Mononuclear cell (primary cell): Measurements from ENCODE around the gene SMYD1. TPM values are rescaled to one million over a fixed set of nuclear protein-coding genes. Genes with fewer than 3 reads are reported as not detected.

Experiments
- H3K27me3 ChIP-seq: 2 replicates; pipeline ENCODE4 v1.6.0; 2011; ENCODE audit warnings: low read length, control low read depth; ENCODE audit not compliant: insufficient read depth
- H3K4me1 ChIP-seq: 2 replicates; pipeline ENCODE4 v1.5.1; 2011; ENCODE audit warnings: mild to moderate bottlenecking, low read length, control low read depth; ENCODE audit not compliant: insufficient read depth
- H3K4me3 ChIP-seq: 2 replicates; pipeline ENCODE4 v1.5.1; 2011; ENCODE audit warnings: mild to moderate bottlenecking, low read length, moderate library complexity
- H3K9me3 ChIP-seq: 2 replicates; pipeline ENCODE4 v1.5.1; 2011; ENCODE audit warnings: low read depth, mild to moderate bottlenecking, control low read depth, low read length
- total RNA-seq: library from RNA; depleted of rRNA; stranded (reverse); fragments of >200 nt; gene quantifications from one replicate; pipeline ENCODE4 v1.2.3, GENCODE V29; 2012

The SMYD1 gene
- total RNA-seq, 1 donor: under 0.01 TPM

GRCh38 chr2:88090446-88091283 lies 23.0 kb downstream of the SMYD1 start:
- Histone ChIP-seq H3K4me1 (peaks cover 7% of the 10 kb centered on the region), H3K4me3 (no peak overlapping the region), H3K9me3 (no peaks in the 10 kb centered on the region), H3K27me3 (no peaks in the 10 kb centered on the region)

GRCh38 chr2:88091943-88092342 lies 24.3 kb downstream of the SMYD1 start:
- H3K4me1 ChIP-seq: peaks cover 7% of the 10 kb centered on the region
- H3K4me3 ChIP-seq: no peak overlapping the region
- no peaks in the 10 kb centered on the region for H3K27me3 ChIP-seq
- H3K9me3 ChIP-seq: no peaks in the 10 kb centered on the region

DNA sequence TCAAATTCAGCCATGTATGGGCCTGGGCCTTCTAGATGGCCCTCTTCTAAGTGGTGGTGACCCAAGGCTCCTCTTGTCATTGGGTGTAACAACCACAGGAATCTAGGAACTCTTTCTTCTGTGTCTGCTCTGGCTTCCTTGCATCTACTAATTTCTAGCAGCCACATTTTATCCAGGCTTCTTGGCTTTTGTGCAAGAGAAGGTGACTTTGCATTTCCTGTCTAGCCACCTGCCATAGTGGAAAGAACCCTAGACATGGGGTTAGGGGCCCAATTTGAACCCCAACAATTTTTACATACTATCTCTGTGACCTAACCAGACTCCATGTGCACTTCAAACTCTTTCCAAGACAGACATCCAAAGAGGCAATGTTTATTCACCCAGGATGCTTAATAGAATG lies 25.1 kb downstream of the SMYD1 start:
- peaks cover 7% of the 10 kb centered on the region for H3K4me1 ChIP-seq
- no peak overlapping the region for H3K4me3 ChIP-seq
- H3K27me3 ChIP-seq: no peaks in the 10 kb centered on the region
- H3K9me3 ChIP-seq: no peaks in the 10 kb centered on the region

DNA sequence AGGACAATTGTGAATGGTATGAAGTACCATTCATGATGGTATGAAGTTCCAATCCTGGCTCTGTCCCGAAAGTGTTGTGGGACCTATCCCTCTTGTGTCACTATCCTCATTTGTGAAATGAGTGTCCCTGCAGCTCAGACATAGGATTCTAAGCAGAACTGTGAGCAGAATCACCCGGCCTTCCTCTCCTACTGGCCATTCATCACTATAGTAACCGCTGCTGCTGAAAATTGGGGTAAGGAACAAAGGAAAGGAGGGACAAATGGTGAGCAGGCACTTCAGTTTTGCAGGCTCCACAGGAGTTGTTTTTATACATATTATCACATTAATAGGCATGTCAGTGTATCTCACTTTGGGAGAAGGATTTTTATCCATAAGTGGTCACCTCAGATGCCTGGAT lies 27.4 kb downstream of the SMYD1 start:
- H3K9me3 ChIP-seq: no peaks in the 10 kb centered on the region
- H3K4me1 ChIP-seq: peaks cover 7% of the 10 kb centered on the region
- no peak overlapping the region for H3K4me3 ChIP-seq
- no peaks in the 10 kb centered on the region for H3K27me3 ChIP-seq

DNA sequence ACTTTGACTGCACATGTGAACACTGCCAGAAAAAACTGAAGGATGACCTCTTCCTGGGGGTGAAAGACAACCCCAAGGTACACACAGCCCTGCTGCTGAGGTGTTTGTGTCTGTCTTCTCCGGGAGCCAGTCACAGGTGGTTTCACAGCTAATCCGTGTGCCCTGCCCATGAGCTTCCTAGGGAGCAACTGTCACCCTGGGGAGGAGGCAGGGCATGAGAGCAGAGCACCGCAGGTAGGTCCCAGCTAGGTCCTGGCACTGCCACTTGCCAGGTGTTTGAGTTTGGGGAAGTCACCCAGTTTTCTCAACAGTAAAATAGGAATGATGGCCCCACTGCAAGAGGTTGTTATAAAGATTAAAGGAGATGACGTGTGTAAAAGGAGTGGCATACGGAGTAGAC lies 29.1 kb downstream of the SMYD1 start:
- peaks cover 7% of the 10 kb centered on the region for H3K4me1 ChIP-seq
- H3K9me3 ChIP-seq: no peaks in the 10 kb centered on the region
- no peak overlapping the region for H3K4me3 ChIP-seq
- H3K27me3 ChIP-seq: no peaks in the 10 kb centered on the region

- H3K4me1 ChIP-seq: peaks cover 2% of the 10 kb centered on the region
- H3K9me3 ChIP-seq: no peaks in the 10 kb centered on the region
- no peak overlapping the region for H3K4me3 ChIP-seq
- H3K27me3 ChIP-seq: no peaks in the 10 kb centered on the region
Observed at GRCh38 chr2:88097192-88097591, 29.6 kb downstream of the SMYD1 start.

GRCh38 chr2:88097891-88098557 lies 30.4 kb downstream of the SMYD1 start:
- no peaks in the 10 kb centered on the region for H3K9me3 ChIP-seq
- H3K27me3 ChIP-seq: no peaks in the 10 kb centered on the region
- H3K4me3 ChIP-seq: no peak overlapping the region
- no peaks in the 10 kb centered on the region for H3K4me1 ChIP-seq

DNA sequence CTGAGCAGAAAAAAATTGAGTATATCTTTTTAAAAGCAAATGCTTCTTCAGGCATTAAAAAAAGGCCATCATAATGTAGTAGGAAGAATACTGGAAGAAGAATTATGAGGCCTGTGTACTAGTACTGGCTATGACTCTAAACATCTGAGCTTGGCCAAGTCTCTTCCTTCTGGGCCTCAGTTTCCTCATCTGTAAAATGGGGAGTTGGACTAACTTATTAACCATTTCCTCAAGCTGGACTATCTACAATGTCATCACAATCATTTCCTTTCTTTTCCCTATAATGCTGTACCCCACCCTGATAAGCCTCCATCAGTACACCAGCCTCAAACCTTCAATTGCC lies 30.9 kb downstream of the SMYD1 start:
- H3K4me3 ChIP-seq: no peak overlapping the region
- no peaks in the 10 kb centered on the region for H3K4me1 ChIP-seq

DNA sequence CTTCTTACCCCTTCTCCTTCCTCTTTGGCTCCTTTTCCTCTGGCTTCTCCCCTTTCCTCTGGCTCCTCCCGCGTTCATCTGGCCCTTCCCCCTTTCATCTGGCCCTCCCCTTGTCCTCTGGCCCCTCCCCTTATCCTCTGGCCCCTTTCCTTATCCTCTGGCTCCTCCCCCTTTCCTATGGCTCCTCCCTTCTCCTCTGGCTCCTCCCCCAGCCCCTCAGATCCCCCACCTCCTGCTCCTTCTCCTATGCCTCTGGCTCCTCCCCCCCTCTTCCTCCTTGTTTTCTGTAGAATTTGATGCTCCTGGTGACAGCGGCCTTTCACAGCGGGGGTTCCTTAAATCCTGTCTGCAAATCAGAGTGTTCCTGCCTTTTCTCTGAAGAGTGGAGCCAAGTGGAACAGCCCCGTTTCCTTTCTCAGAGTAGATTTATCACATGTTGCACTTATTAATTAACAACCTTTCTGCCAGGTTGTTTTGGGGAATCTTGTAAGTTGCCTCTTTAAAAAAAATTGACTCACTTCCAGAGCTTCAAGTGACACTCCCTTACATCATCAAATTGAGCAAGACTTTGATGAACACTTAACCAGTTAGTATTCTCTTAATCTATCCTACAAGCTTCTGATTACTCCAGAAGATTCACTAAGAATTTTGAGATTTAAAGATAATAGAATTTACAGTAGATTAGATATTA lies 32.3 kb downstream of the SMYD1 start:
- Histone ChIP-seq H3K27me3 (no peaks in the 10 kb centered on the region), H3K4me3 (no peak overlapping the region), H3K4me1 (no peaks in the 10 kb centered on the region), H3K9me3 (no peaks in the 10 kb centered on the region)

More for the DNA sequence above, 30.9 kb downstream of the SMYD1 start:
- no peaks in the 10 kb centered on the region for H3K27me3 ChIP-seq
- H3K9me3 ChIP-seq: no peaks in the 10 kb centered on the region

DNA sequence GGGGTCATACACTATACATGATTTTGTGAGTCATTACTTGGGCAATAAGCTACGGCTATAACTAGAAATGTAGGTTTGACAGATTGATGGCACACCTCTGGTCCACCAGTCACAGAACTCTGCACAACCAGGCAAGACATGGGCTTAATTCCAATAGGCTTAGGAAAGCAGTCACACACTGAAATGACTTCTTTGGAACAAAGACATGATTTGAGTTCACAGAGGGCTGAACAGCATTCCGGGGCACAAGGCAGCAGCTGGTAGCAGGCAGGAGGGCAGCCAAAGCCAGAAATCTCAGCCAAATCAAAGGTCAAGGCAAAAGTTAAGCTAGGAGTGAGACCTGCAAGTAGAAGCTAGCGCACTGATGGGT lies 32.8 kb downstream of the SMYD1 start:
- no peaks in the 10 kb centered on the region for H3K9me3 ChIP-seq
- H3K4me3 ChIP-seq: no peak overlapping the region
- no peaks in the 10 kb centered on the region for H3K4me1 ChIP-seq
- no peaks in the 10 kb centered on the region for H3K27me3 ChIP-seq

DNA sequence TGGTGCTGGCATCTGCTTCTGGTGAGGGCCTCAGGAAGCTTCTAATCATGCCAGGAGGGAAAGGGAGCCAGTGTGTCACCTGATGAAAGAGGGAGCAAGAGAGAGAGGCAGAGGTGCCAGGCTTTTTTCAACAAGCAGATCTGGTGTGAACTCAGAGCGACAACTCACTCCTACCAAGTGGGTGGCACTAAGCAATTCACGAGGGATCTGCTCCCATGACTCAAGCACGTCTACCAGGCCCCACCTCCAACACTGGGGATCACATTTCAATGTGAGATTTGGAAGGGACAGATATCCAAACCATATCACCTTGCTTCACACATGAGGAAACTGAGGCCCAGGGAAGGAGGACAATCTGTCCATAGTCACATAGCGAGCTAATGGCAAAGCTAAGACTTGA lies 41.2 kb downstream of the SMYD1 start:
- no peaks in the 10 kb centered on the region for H3K4me1 ChIP-seq
- no peaks in the 10 kb centered on the region for H3K9me3 ChIP-seq
- no peak overlapping the region for H3K4me3 ChIP-seq
- H3K27me3 ChIP-seq: no peaks in the 10 kb centered on the region

GRCh38 chr2:88110830-88111229 lies 43.2 kb downstream of the SMYD1 start:
- no peak overlapping the region for H3K4me3 ChIP-seq
- no peaks in the 10 kb centered on the region for H3K9me3 ChIP-seq
- H3K4me1 ChIP-seq: no peaks in the 10 kb centered on the region
- H3K27me3 ChIP-seq: no peaks in the 10 kb centered on the region

DNA sequence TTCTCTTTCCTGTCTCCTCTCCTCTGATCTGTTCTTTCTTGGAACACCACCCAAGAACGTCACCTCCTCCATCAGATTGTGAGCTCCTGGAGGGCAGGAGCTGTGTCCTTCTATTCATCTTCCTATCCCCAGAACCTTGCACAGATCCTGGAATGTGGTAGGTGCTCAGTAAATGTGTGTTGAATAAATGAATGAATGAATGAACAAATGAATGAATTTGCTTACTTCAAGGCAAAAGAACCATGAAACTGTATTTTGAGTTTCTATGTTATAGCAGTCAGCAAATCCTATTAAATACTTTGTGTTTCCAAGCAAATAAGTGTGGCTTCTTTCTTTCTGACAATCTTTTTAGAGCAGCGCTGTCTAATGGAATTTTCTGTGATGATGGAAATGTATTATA lies 45.4 kb downstream of the SMYD1 start:
- no peaks in the 10 kb centered on the region for H3K27me3 ChIP-seq
- no peaks in the 10 kb centered on the region for H3K4me1 ChIP-seq
- H3K9me3 ChIP-seq: no peaks in the 10 kb centered on the region
- H3K4me3 ChIP-seq: no peak overlapping the region

DNA sequence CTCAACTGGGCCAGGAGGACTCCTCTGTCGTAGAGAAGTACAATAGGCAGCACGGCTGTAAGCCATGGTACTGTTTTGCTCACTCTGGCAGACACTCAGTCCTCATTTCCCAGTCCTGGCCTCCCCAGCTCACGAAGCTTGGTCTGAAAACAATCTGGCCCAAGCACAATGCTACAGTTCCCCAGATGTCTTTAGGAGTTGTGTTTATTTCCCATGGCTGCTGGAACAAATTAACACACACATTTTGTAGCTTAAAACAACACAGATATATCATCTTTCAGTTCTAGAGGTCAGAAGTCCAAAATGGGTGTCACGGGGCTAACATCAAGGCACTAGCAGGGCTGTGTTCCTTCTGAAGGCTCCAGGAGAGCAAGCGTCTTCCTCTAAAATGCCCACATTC lies 47.3 kb downstream of the SMYD1 start:
- Histone ChIP-seq H3K4me1 (no peaks in the 10 kb centered on the region), H3K27me3 (peaks cover 2% of the 10 kb centered on the region)

DNA sequence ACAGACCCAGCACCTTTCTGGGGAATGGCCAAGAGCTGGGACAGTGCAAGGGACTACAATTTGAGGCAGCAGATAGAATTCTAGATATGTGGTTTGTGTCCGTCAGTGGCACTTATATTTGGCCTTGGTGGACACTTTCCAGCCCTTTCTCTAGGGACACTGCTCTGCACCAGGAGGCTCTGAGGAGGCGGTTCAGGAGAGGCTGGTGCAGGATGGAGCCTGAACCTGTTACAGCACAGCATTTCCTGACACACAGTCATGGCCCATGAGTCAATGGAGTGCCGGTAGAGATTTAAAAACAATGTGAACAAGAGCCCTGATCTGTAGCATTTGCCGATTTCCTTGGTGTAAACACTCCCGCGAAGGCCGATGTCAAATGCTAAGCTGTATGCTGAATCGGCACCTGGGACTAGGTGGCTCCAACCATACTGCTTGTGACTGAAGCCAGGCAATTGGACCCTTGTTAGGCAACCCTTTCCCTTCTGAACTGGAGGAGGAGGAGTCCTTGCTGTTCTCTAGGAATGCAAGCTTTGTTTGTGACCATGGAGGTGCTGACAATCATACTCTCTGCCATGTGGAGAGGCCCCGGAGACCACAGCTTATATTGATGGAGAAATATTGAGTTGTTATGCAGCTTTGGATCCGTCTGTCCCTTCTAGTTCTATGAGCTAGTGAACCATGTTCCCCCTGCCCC lies 48.3 kb downstream of the SMYD1 start:
- Histone ChIP-seq H3K4me1 (no peaks in the 10 kb centered on the region), H3K4me3 (no peak overlapping the region), H3K27me3 (peaks cover 2% of the 10 kb centered on the region)

More for the DNA sequence above, 47.3 kb downstream of the SMYD1 start:
- Histone ChIP-seq H3K9me3 (no peaks in the 10 kb centered on the region), H3K4me3 (no peak overlapping the region)

More for the DNA sequence above, 48.3 kb downstream of the SMYD1 start:
- no peaks in the 10 kb centered on the region for H3K9me3 ChIP-seq
